Colonic mucosa (tissue), 4 donors: Measurements from ENCODE around the gene NRAP. TPM values are rescaled to one million over a fixed set of nuclear protein-coding genes. Genes with fewer than 3 reads are reported as not detected.

Source experiments
- DNase-seq: peaks from one replicate; pipeline ENCODE4 v3.0.0-alpha.2; 2020
- H3K27ac ChIP-seq: fragments of 200-600 bp; one replicate; pipeline ENCODE4 v1.8.0; 2021
- H3K27me3 ChIP-seq: fragments of 200-600 bp; one replicate; pipeline ENCODE4 v1.8.0; 2021
- H3K36me3 ChIP-seq: fragments of 200-600 bp; one replicate; pipeline ENCODE4 v1.8.0; 2021
- H3K4me1 ChIP-seq: fragments of 200-600 bp; one replicate; pipeline ENCODE4 v1.8.0; 2021; ENCODE audit warnings: mild to moderate bottlenecking
- H3K4me3 ChIP-seq: fragments of 200-600 bp; one replicate; pipeline ENCODE4 v1.8.0; 2021
- H3K9ac ChIP-seq, 2 donors: one replicate each; pipeline ENCODE4 v1.7.0; 2013; ENCODE audit warnings: control low read depth in 2 of 2, low read depth in 2 of 2, low read length in 2 of 2
- H3K9me3 ChIP-seq: fragments of 200-600 bp; one replicate; pipeline ENCODE4 v1.8.0; 2021
- CTCF ChIP-seq: fragments of 200-600 bp; IDR thresholded peaks from one replicate; pipeline ENCODE4 v1.8.0; 2022; ENCODE audit warnings: antibody characterized with exemption, mild to moderate bottlenecking
- intact Hi-C: fragments of 100-400 bp; cut with DNase I; formaldehyde crosslinking; loops from one replicate; pipeline ENCODE4 v1.14.1; 2022
- total RNA-seq, 2 donors: library from RNA; stranded (reverse); fragmentation: NEBNext Ultra II Directional in 1 of 2; extraction: Animal tissue kit (Norgen Biotek cat#: 25700) in 1 of 2; gene quantifications; one replicate each; pipeline ENCODE4 v1.2.1, GENCODE V29; 2021
- donor health status: healthy.
- donor health status: DM: no; HTN: no; CAD: no.
- donor health status: DM: no; HTN: no; CAD: no.

NRAP gene
- total RNA-seq, 2 donors from 2014 or later = 1.1 to 1.3 TPM

GRCh38 chr10:113541549-113541927 lies 122.3 kb downstream of the NRAP start:
- Histone ChIP-seq H3K36me3 (no peaks in the 10 kb centered on the region), H3K27me3 (no peaks in the 10 kb centered on the region), H3K9me3 (no peaks in the 10 kb centered on the region), H3K9ac (no peak overlapping the region), H3K4me3 (no peak overlapping the region), H3K4me1 (no peaks in the 10 kb centered on the region), H3K27ac (no peak overlapping the region)
- no peak for TF ChIP-seq CTCF
- intact Hi-C loops = no loop called here
- DNase-seq = no peak

GRCh38 chr10:113540845-113541548 lies 122.8 kb downstream of the NRAP start:
- Histone ChIP-seq H3K36me3 (no peaks in the 10 kb centered on the region), H3K27ac (no peak overlapping the region), H3K4me3 (no peak overlapping the region), H3K4me1 (no peaks in the 10 kb centered on the region), H3K27me3 (no peaks in the 10 kb centered on the region), H3K9me3 (no peaks in the 10 kb centered on the region), H3K9ac (no peak overlapping the region)
- intact Hi-C loops = no loop called here
- no peak for DNase-seq
- no peak for TF ChIP-seq CTCF

GRCh38 chr10:113539789-113540188 lies 124.1 kb downstream of the NRAP start:
- TF ChIP-seq CTCF = no peak
- Histone ChIP-seq H3K27ac (no peak overlapping the region), H3K9me3 (no peaks in the 10 kb centered on the region), H3K36me3 (no peaks in the 10 kb centered on the region), H3K27me3 (no peaks in the 10 kb centered on the region), H3K4me3 (no peak overlapping the region), H3K9ac (no peak overlapping the region), H3K4me1 (no peaks in the 10 kb centered on the region)
- DNase-seq = no peak
- intact Hi-C loops = no loop called here

Other genes starting within 250 kb of the NRAP start
- under 1 TPM in 1 of 2 donors, not detected in 1; 0.79 TPM for gene HABP2, start 111.0 kb downstream of the NRAP start, total RNA-seq
- gene CASP7, start 15.9 kb upstream of the NRAP start, total RNA-seq = 100 to 1,000 TPM in 1 of 2 donors, 10 to 100 TPM in 1; 76.9 to 139 TPM
- 10 to 100 TPM in 1 of 2 donors, under 1 TPM in 1; 0.84 to 13.3 TPM for gene PLEKHS1, start 87.6 kb upstream of the NRAP start, total RNA-seq
- 1 to 10 TPM; 6.2 to 8.5 TPM for gene DCLRE1A, start 190.0 kb upstream of the NRAP start, total RNA-seq
- 10 to 100 TPM; 31.2 to 46.1 TPM for gene NHLRC2, start 190.6 kb upstream of the NRAP start, total RNA-seq